Activated CD8-positive, alpha-beta T cell treated with anti-CD3 and anti-CD28 coated beads for 36 hours (primary cell): ENCODE results near the gene SLC31A2. TPM values are rescaled to one million over a fixed set of nuclear protein-coding genes. Genes with fewer than 3 reads are reported as not detected.

ENCODE experiments used
- ATAC-seq: fragments of 200-7000 bp; cut with Tn5 transposase; one replicate; pipeline ENCODE4 v1.10.0; 2021; ENCODE audit warnings: mild to moderate bottlenecking, moderate library complexity
- CTCF ChIA-PET: fragments of 350-600 bp; sonication (Branson Sonifier 250); formaldehyde crosslinking; loops from one replicate; lab custom pipeline; 2021; ENCODE audit warnings: antibody characterized with exemption; lab: Charles Lee
- POLR2A ChIA-PET: fragments of 350-600 bp; sonication (Branson Sonifier 250); formaldehyde crosslinking; loops from one replicate; lab custom pipeline; 2021; ENCODE audit warnings: antibody characterized with exemption; lab: Charles Lee
- DNase-seq: peaks from one replicate; pipeline ENCODE4 v3.0.0-alpha.2; 2020
- H3K27ac Mint-ChIP-seq: one replicate; pipeline ENCODE4 v1.8.0; 2021; ENCODE audit warnings: mild to moderate bottlenecking, mixed read lengths
- H3K27me3 Mint-ChIP-seq: one replicate; pipeline ENCODE4 v1.8.0; 2021; ENCODE audit warnings: mixed read lengths
- H3K36me3 Mint-ChIP-seq: one replicate; pipeline ENCODE4 v1.8.0; 2021; ENCODE audit warnings: low read depth, mixed read lengths
- H3K4me1 Mint-ChIP-seq: one replicate; pipeline ENCODE4 v1.8.0; 2021; ENCODE audit warnings: low read depth, mixed read lengths
- H3K4me3 Mint-ChIP-seq: one replicate; pipeline ENCODE4 v1.8.0; 2021; ENCODE audit warnings: mild to moderate bottlenecking, moderate library complexity, mixed read lengths
- H3K9me3 Mint-ChIP-seq: one replicate; pipeline ENCODE4 v1.8.0; 2021; ENCODE audit warnings: mixed read lengths
- CTCF ChIP-seq: fragments of 200-600 bp; IDR thresholded peaks from one replicate; pipeline ENCODE4 v1.8.0; 2022; ENCODE audit warnings: antibody characterized with exemption, mild to moderate bottlenecking
- intact Hi-C: fragments of 100-400 bp; cut with micrococcal nuclease; formaldehyde crosslinking; loops from one replicate; pipeline ENCODE4 v1.10.0; 2022
- total RNA-seq, 2 experiments: library from RNA; stranded (reverse); gene quantifications; one replicate each; pipeline ENCODE4 v1.2.3, GENCODE V29; 2021

The SLC31A2 gene
- total RNA-seq, 2 experiments from 2014 or later: 1.6 to 3.4 TPM

- TF ChIP-seq CTCF: no peak
- Mint-ChIP-seq H3K4me3 (no peak overlapping the region), H3K36me3 (peaks cover 50% of the 10 kb centered on the region), H3K9me3 (no peaks in the 10 kb centered on the region), H3K4me1 (no peaks in the 10 kb centered on the region), H3K27ac (no peak overlapping the region), H3K27me3 (no peaks in the 10 kb centered on the region)
- intact Hi-C loops: no loop called here
- ATAC-seq (no peak), DNase-seq (no peak)
- POLR2A ChIA-PET: no interaction called here
- CTCF ChIA-PET: interaction anchor here (1.1 kb wide), 1 partner anchor 20 kb away, joined by 4 read pairs; no protein-coding TSS in a partner anchor
Measured at GRCh38 chr9:113199683-113200329, 49.0 kb downstream of the SLC31A2 start.

GRCh38 chr9:113205432-113205831 lies 54.6 kb downstream of the SLC31A2 start:
- ChIA-PET POLR2A (no interaction called here), CTCF (interaction anchor here (0.6 kb wide), 1 partner anchor 43 kb away, joined by 3 read pairs; no protein-coding TSS in a partner anchor)
- Mint-ChIP-seq H3K27me3 (no peaks in the 10 kb centered on the region), H3K36me3 (peaks cover 41% of the 10 kb centered on the region), H3K4me3 (no peak overlapping the region), H3K9me3 (no peaks in the 10 kb centered on the region), H3K27ac (no peak overlapping the region), H3K4me1 (no peaks in the 10 kb centered on the region)
- DNase-seq (no peak), ATAC-seq (no peak)
- intact Hi-C loops: no loop called here
- TF ChIP-seq CTCF: no peak

GRCh38 chr9:113205861-113206260 lies 55.1 kb downstream of the SLC31A2 start:
- no peaks in the 10 kb centered on the region for H3K27me3 Mint-ChIP-seq
- H3K4me1 Mint-ChIP-seq: no peaks in the 10 kb centered on the region
- H3K36me3 Mint-ChIP-seq: peaks cover 44% of the 10 kb centered on the region
- ATAC-seq (no peak), DNase-seq (no peak)
- no peak for TF ChIP-seq CTCF
- ChIA-PET CTCF (interaction anchor here (0.6 kb wide), 1 partner anchor 44 kb away, joined by 3 read pairs; no protein-coding TSS in a partner anchor), POLR2A (no interaction called here)
- H3K4me3 Mint-ChIP-seq: no peak overlapping the region
- no peaks in the 10 kb centered on the region for H3K9me3 Mint-ChIP-seq
- no peak overlapping the region for H3K27ac Mint-ChIP-seq
- intact Hi-C loops: no loop called here

- H3K27me3 Mint-ChIP-seq: no peaks in the 10 kb centered on the region
- H3K36me3 Mint-ChIP-seq: peaks cover 41% of the 10 kb centered on the region
- peaks cover 8% of the 10 kb centered on the region for H3K4me1 Mint-ChIP-seq
- H3K9me3 Mint-ChIP-seq: no peaks in the 10 kb centered on the region
- ChIA-PET POLR2A (no interaction called here), CTCF (no interaction called here)
- H3K27ac Mint-ChIP-seq: no peak overlapping the region
- intact Hi-C loops: no loop called here
- no peak for DNase-seq
- H3K4me3 Mint-ChIP-seq: no peak overlapping the region
- TF ChIP-seq CTCF: no peak
- ATAC-seq: no peak
Measured at GRCh38 chr9:113210815-113211214, 60.0 kb downstream of the SLC31A2 start.

Other genes with a start within 250 kb of the SLC31A2 start
- 1 to 10 TPM; 1.1 to 1.6 TPM for gene ZNF883, start 138.8 kb upstream of the SLC31A2 start, total RNA-seq
- gene ZFP37, start 94.3 kb upstream of the SLC31A2 start, total RNA-seq: 1 to 10 TPM; 1.3 to 1.4 TPM
- gene FKBP15, start 70.3 kb downstream of the SLC31A2 start, total RNA-seq: 10 to 100 TPM; 32.5 to 33.7 TPM
- 10 to 100 TPM; 18.3 to 19.2 TPM for gene SLC31A1, start 70.5 kb downstream of the SLC31A2 start, total RNA-seq
- gene CDC26, start 124.6 kb downstream of the SLC31A2 start, total RNA-seq: 10 to 100 TPM; 28.0 to 30.4 TPM
- gene PRPF4, start 124.7 kb downstream of the SLC31A2 start, total RNA-seq: 10 to 100 TPM; 52.9 to 56.5 TPM
- under 1 TPM in 1 of 2 experiments, not detected in 1; 0.27 TPM for gene RNF183, start 152.4 kb downstream of the SLC31A2 start, total RNA-seq
- gene WDR31, start 189.3 kb downstream of the SLC31A2 start, total RNA-seq: 1 to 10 TPM; 1.3 to 1.4 TPM
- gene BSPRY, start 198.5 kb downstream of the SLC31A2 start, total RNA-seq: 1 to 10 TPM; 8.2 to 9.1 TPM
- 10 to 100 TPM; 11.6 to 13.3 TPM for gene HDHD3, start 226.0 kb downstream of the SLC31A2 start, total RNA-seq